ENCODE measurements around the gene ICAM5. TPM values are rescaled to one million over a fixed set of nuclear protein-coding genes. Genes with fewer than 3 reads are reported as not detected.

ICAM5 gene
- total and polyA plus RNA-seq, 10 of the 15 experiments (the other 5 are each of a cell fraction or from before 2014, with no cell fraction given), result 0.14 to 4.6 (median 0.94) TPM; not detected in 2

DNA sequence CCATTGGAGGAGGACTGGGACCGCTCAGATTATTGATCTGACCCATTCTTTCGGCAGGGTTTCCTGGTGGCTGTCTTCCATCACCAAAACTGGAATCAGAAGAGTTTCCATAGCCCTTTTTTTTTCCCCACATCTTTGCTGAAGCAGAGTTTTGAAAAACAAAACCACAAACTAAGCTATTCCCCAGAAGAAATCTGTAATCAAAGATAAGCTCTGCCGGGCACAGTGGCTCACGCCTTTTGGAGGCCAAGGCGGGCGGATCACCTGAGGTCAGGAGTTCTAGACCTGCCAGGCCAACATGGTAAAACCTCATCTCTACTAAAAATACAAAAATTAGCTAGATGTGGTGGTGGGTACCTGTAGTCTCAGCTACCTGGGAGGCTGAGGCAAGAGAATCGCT is 23.0 kb upstream of the ICAM5 start:
- BruUV-seq (replicated peaks), result no TSS peak
- no peaks in the 10 kb centered on the region for H3K27me3 ChIP-seq (replicated peaks in 1 of 2; ENCODE audit: control insufficient read depth in 2 of 2, insufficient read depth in 2 of 2, low read length in 1 of 2)
- intact Hi-C loops (cut with micrococcal nuclease; ENCODE audit: unreplicated experiment), result no loop called here
- FAIRE-seq (no peak), ATAC-seq (no peak), DNase-seq (ENCODE audit: low read depth, low spot score) (no peak)
- no peaks in the 10 kb centered on the region for H4K20me1 ChIP-seq (ENCODE audit: control insufficient read depth, insufficient read depth)
- ChIA-PET RAD21 (ENCODE audit: unreplicated experiment) (interaction anchor here (0.7 to 1.5 kb wide), 5 partner anchors 15 to 126 kb away, joined by 3 to 4 read pairs (median 4); partner anchors contain the start of genes MRPL4 and TYK2), SMC1A (ENCODE audit: uncharacterized antibody, unreplicated experiment) (interaction anchor here (0.9 to 8.5 kb wide), 2 partner anchors 120 to 125 kb away, joined by 4 to 158 read pairs; no protein-coding TSS in a partner anchor), CTCF (interaction anchor here (1.3 to 11.2 kb wide), 6 partner anchors 7 to 154 kb away, joined by 3 to 370 read pairs (median 47); partner anchors contain the start of gene TYK2), POLR2A (interaction anchor here (0.6 to 2.7 kb wide), 4 partner anchors 16 to 149 kb away, joined by 3 to 13 read pairs (median 4); no protein-coding TSS in a partner anchor)
- H3K27ac ChIP-seq (ENCODE audit: control insufficient read depth, insufficient read depth), result no peak overlapping the region
- no peak overlapping the region for H3K4me3 ChIP-seq
- no peaks in the 10 kb centered on the region for H3K36me3 ChIP-seq (ENCODE audit: control insufficient read depth in 2 of 2, insufficient read depth in 2 of 2, low read length in 1 of 2)
- H2AFZ ChIP-seq (ENCODE audit: control insufficient read depth, low read depth, low read length), result no peak overlapping the region
- H3K4me1 ChIP-seq (ENCODE audit: control insufficient read depth, insufficient read depth, low read length), result no peaks in the 10 kb centered on the region; the same call in 1 of the 2 replicates
- H3K9ac ChIP-seq (ENCODE audit: control insufficient read depth, insufficient read depth, low read length), result no peak overlapping the region
- in situ Hi-C loops (cut with MboI), result loop anchor here (5.0 kb wide), 1 partner anchor 121 kb away; no protein-coding TSS in a partner anchor
- H3K79me2 ChIP-seq (ENCODE audit: control insufficient read depth, insufficient read depth, low read length), result peaks cover 19% of the 10 kb centered on the region
- 92% methylated on average over 7 of the region's 7 CpGs for WGBS (ENCODE audit: insufficient coverage, insufficient replicate concordance, low lambda C conversion rate, missing lambda C conversion rate)
- H3K9me3 ChIP-seq (replicated peaks; ENCODE audit: control insufficient read depth, insufficient read depth, low read length), result no peaks in the 10 kb centered on the region
- no peak overlapping the region for H3K4me2 ChIP-seq (ENCODE audit: control insufficient read depth, insufficient read depth)
- TF ChIP-seq CREB1 (IDR thresholded peaks at IDR 0.05; ENCODE audit: low read depth), result no peak
- TF ChIP-seq, protein P1, sequence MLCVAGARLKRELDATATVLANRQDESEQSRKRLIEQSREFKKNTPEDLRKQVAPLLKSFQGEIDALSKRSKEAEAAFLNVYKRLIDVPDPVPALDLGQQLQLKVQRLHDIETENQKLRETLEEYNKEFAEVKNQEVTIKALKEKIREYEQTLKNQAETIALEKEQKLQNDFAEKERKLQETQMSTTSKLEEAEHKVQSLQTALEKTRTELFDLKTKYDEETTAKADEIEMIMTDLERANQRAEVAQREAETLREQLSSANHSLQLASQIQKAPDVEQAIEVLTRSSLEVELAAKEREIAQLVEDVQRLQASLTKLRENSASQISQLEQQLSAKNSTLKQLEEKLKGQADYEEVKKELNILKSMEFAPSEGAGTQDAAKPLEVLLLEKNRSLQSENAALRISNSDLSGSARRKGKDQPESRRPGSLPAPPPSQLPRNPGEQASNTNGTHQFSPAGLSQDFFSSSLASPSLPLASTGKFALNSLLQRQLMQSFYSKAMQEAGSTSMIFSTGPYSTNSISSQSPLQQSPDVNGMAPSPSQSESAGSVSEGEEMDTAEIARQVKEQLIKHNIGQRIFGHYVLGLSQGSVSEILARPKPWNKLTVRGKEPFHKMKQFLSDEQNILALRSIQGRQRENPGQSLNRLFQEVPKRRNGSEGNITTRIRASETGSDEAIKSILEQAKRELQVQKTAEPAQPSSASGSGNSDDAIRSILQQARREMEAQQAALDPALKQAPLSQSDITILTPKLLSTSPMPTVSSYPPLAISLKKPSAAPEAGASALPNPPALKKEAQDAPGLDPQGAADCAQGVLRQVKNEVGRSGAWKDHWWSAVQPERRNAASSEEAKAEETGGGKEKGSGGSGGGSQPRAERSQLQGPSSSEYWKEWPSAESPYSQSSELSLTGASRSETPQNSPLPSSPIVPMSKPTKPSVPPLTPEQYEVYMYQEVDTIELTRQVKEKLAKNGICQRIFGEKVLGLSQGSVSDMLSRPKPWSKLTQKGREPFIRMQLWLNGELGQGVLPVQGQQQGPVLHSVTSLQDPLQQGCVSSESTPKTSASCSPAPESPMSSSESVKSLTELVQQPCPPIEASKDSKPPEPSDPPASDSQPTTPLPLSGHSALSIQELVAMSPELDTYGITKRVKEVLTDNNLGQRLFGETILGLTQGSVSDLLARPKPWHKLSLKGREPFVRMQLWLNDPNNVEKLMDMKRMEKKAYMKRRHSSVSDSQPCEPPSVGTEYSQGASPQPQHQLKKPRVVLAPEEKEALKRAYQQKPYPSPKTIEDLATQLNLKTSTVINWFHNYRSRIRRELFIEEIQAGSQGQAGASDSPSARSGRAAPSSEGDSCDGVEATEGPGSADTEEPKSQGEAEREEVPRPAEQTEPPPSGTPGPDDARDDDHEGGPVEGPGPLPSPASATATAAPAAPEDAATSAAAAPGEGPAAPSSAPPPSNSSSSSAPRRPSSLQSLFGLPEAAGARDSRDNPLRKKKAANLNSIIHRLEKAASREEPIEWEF (IDR thresholded peaks at IDR 0.05; ENCODE audit: insufficient replicate concordance, low read depth, low read length), result no peak
- TF ChIP-seq BACH1 (IDR thresholded peaks at IDR 0.05; ENCODE audit: borderline replicate concordance), result no peak
- TF ChIP-seq, protein P2, sequence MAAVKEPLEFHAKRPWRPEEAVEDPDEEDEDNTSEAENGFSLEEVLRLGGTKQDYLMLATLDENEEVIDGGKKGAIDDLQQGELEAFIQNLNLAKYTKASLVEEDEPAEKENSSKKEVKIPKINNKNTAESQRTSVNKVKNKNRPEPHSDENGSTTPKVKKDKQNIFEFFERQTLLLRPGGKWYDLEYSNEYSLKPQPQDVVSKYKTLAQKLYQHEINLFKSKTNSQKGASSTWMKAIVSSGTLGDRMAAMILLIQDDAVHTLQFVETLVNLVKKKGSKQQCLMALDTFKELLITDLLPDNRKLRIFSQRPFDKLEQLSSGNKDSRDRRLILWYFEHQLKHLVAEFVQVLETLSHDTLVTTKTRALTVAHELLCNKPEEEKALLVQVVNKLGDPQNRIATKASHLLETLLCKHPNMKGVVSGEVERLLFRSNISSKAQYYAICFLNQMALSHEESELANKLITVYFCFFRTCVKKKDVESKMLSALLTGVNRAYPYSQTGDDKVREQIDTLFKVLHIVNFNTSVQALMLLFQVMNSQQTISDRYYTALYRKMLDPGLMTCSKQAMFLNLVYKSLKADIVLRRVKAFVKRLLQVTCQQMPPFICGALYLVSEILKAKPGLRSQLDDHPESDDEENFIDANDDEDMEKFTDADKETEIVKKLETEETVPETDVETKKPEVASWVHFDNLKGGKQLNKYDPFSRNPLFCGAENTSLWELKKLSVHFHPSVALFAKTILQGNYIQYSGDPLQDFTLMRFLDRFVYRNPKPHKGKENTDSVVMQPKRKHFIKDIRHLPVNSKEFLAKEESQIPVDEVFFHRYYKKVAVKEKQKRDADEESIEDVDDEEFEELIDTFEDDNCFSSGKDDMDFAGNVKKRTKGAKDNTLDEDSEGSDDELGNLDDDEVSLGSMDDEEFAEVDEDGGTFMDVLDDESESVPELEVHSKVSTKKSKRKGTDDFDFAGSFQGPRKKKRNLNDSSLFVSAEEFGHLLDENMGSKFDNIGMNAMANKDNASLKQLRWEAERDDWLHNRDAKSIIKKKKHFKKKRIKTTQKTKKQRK (IDR thresholded peaks at IDR 0.05; ENCODE audit: low read depth, low read length), result no peak
- no peak for TF ChIP-seq IKZF2 (IDR thresholded peaks at IDR 0.05)
- TF ChIP-seq, protein P3, sequence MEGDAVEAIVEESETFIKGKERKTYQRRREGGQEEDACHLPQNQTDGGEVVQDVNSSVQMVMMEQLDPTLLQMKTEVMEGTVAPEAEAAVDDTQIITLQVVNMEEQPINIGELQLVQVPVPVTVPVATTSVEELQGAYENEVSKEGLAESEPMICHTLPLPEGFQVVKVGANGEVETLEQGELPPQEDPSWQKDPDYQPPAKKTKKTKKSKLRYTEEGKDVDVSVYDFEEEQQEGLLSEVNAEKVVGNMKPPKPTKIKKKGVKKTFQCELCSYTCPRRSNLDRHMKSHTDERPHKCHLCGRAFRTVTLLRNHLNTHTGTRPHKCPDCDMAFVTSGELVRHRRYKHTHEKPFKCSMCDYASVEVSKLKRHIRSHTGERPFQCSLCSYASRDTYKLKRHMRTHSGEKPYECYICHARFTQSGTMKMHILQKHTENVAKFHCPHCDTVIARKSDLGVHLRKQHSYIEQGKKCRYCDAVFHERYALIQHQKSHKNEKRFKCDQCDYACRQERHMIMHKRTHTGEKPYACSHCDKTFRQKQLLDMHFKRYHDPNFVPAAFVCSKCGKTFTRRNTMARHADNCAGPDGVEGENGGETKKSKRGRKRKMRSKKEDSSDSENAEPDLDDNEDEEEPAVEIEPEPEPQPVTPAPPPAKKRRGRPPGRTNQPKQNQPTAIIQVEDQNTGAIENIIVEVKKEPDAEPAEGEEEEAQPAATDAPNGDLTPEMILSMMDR (IDR thresholded peaks at IDR 0.05 in 2 of 3, conservative IDR thresholded peaks at IDR 0.05 in 1 of 3; ENCODE audit: control insufficient read depth in 2 of 3, extremely low read depth in 1 of 3, insufficient read depth in 1 of 3, low read depth in 3 of 3, low read length in 3 of 3), result no peak
- no peak for TF ChIP-seq CBX5 (IDR thresholded peaks at IDR 0.05; ENCODE audit: low read depth)
- TF ChIP-seq, protein P4, sequence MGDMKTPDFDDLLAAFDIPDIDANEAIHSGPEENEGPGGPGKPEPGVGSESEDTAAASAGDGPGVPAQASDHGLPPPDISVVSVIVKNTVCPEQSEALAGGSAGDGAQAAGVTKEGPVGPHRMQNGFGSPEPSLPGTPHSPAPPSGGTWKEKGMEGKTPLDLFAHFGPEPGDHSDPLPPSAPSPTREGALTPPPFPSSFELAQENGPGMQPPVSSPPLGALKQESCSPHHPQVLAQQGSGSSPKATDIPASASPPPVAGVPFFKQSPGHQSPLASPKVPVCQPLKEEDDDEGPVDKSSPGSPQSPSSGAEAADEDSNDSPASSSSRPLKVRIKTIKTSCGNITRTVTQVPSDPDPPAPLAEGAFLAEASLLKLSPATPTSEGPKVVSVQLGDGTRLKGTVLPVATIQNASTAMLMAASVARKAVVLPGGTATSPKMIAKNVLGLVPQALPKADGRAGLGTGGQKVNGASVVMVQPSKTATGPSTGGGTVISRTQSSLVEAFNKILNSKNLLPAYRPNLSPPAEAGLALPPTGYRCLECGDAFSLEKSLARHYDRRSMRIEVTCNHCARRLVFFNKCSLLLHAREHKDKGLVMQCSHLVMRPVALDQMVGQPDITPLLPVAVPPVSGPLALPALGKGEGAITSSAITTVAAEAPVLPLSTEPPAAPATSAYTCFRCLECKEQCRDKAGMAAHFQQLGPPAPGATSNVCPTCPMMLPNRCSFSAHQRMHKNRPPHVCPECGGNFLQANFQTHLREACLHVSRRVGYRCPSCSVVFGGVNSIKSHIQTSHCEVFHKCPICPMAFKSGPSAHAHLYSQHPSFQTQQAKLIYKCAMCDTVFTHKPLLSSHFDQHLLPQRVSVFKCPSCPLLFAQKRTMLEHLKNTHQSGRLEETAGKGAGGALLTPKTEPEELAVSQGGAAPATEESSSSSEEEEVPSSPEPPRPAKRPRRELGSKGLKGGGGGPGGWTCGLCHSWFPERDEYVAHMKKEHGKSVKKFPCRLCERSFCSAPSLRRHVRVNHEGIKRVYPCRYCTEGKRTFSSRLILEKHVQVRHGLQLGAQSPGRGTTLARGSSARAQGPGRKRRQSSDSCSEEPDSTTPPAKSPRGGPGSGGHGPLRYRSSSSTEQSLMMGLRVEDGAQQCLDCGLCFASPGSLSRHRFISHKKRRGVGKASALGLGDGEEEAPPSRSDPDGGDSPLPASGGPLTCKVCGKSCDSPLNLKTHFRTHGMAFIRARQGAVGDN (IDR thresholded peaks at IDR 0.05), result no peak

Measured in GM12878 (cell line).